ENCODE results near the gene STAT5B. TPM values are rescaled to one million over a fixed set of nuclear protein-coding genes. Genes with fewer than 3 reads are reported as not detected.
A peak's percentile ranks its signal among the peaks of the same experiment; 100 is the strongest.

The STAT5B gene
- total and polyA plus RNA-seq, 9 of the 15 experiments (the other 6 are each of a cell fraction or from before 2014, with no cell fraction given), result 20.8 to 176 (median 92.4) TPM

DNA sequence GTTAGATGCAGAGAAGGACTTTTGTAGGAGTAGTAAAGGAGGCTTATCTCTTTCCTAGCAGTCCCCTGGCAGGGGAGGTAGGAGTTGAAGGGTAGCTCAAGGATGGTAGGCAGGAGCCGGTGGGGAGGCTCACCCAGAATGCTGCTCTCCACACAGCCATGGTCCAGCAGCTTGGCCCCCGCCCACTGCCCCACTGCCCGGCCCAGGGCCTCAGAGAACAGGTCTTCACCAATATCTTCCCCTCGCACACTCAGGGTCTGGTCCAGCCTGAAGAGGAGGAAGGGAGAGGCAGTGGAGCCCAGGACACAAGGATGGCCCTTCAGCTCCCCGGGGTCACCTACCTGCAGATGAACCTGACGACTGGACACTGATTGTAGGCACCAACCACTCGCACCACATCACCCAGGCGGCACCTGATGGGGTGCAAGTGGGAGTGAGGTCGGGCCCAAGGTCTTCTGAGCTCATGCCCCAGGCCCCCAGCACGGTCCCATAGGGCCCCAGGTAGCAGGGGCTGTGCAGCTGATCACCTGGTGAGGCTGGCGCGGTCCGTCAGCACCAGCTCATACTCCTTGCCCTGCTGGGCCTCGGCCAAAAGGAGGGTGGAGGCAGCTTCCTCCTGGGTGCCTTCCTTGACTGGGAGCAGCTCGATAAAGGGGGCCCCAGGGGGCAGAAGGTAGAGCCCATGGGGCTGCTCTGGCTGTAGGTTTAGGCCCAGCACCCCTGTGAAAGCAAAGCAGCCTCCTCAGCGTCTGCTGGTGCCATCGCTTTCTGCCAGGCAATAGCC lies 85.5 kb downstream of the STAT5B start:
- no peak overlapping the region for H3K27ac ChIP-seq (ENCODE audit: extremely low read depth, low read depth, low read length)
- BruUV-seq (replicated peaks), result no TSS peak
- no peaks in the 10 kb centered on the region for H3K27me3 ChIP-seq (ENCODE audit: control insufficient read depth in 2 of 2, insufficient read depth in 2 of 2, low read length in 2 of 2)
- FAIRE-seq, result no peak
- POLR2A ChIA-PET, result interaction anchor here (0.5 to 1.0 kb wide), 3 partner anchors 9 to 168 kb away, joined by 3 to 4 read pairs (median 3); no protein-coding TSS in a partner anchor
- H3K9me3 ChIP-seq (replicated peaks; ENCODE audit: control insufficient read depth, insufficient read depth, low read depth, low read length), result no peaks in the 10 kb centered on the region
- H2AFZ ChIP-seq (ENCODE audit: low read depth, low read length), result no peak overlapping the region
- H4K20me1 ChIP-seq (replicated peaks; ENCODE audit: control insufficient read depth, insufficient read depth, low read length), result no peaks in the 10 kb centered on the region
- intact Hi-C loops (cut with micrococcal nuclease), result no loop called here
- peak overlapping the region in 1 of 2 experiments; percentile 64; a peak in 1 of 4 replicates for H3K9ac ChIP-seq (ENCODE audit: insufficient read depth in 1 of 2, low read depth in 2 of 2, low read length in 2 of 2)
- H3K4me3 ChIP-seq, result no peak overlapping the region
- CTCF ChIA-PET (ENCODE audit: low intra/inter-chr PET ratio), result no interaction called here
- no peak for ATAC-seq
- H3K4me1 ChIP-seq (replicated peaks in 1 of 2; ENCODE audit: control insufficient read depth in 2 of 2, insufficient read depth in 2 of 2, low read length in 2 of 2), result peaks cover 6 to 30% of the 10 kb centered on the region in 2 experiments; a peak in 3 of 5 replicates
- peaks cover 2% of the 10 kb centered on the region; the same call in 1 of the 3 replicates for H3K36me3 ChIP-seq (ENCODE audit: control insufficient read depth, insufficient read depth, low read length)
- H3K79me2 ChIP-seq (ENCODE audit: control insufficient read depth, insufficient read depth, low read length), result peaks cover 11% of the 10 kb centered on the region; the same call in 2 of the 3 replicates
- WGBS (ENCODE audit: insufficient coverage, low coverage, missing lambda C conversion rate), result 77% methylated on average over 16 of the region's 17 CpGs
- in situ Hi-C loops (cut with MboI), result no loop called here
- TF ChIP-seq ZNF184 (CRISPR knock-in tag; IDR thresholded peaks at IDR 0.05), result no peak
- TF ChIP-seq POLR2G (IDR thresholded peaks at IDR 0.05; ENCODE audit: low read depth, low read length), result 0 out of 2 replicates have a peak, but pooled peaks have one; percentile 17
- no peaks in the 10 kb centered on the region for H3K9me1 ChIP-seq (ENCODE audit: control insufficient read depth, insufficient read depth, low read length)
- H3K4me2 ChIP-seq (ENCODE audit: insufficient read depth, low read length), result no peak overlapping the region
- no peak for DNase-seq (ENCODE audit: extremely low read depth in 1 of 4, low spot score in 3 of 4)

DNA sequence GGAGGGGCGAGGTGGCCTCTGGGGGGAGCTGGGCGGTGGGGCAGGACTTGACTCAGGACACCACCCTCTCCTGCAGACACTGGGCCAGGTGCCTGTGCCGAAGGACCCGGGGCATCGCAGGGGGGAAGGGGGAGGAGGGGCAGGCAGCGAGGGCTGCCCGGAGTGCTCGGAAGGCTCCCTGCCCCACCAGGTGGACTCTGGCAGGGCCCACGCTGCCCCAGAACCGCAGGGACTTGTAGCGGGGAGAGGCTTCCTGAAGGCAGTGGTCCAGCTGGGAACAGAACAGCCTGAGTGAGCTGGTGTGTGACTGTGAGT lies 86.6 kb downstream of the STAT5B start:
- intact Hi-C loops (cut with micrococcal nuclease) (loop anchor here (10.0 kb wide), 1 partner anchor 215 kb away; no protein-coding TSS in a partner anchor), in situ Hi-C loops (cut with MboI) (no loop called here)
- no peak overlapping the region for H3K4me2 ChIP-seq (ENCODE audit: insufficient read depth, low read length)
- ChIA-PET CTCF (ENCODE audit: low intra/inter-chr PET ratio) (no interaction called here), POLR2A (no interaction called here)
- ATAC-seq (no peak), FAIRE-seq (no peak), DNase-seq (ENCODE audit: extremely low read depth in 1 of 4, low spot score in 3 of 4) (no peak)
- H4K20me1 ChIP-seq (replicated peaks; ENCODE audit: control insufficient read depth, insufficient read depth, low read length), result no peaks in the 10 kb centered on the region
- peaks cover 11% of the 10 kb centered on the region; the same call in 2 of the 3 replicates for H3K79me2 ChIP-seq (ENCODE audit: control insufficient read depth, insufficient read depth, low read length)
- H3K4me3 ChIP-seq, result no peak overlapping the region
- peaks cover 2% of the 10 kb centered on the region; the same call in 1 of the 3 replicates for H3K36me3 ChIP-seq (ENCODE audit: control insufficient read depth, insufficient read depth, low read length)
- H3K9ac ChIP-seq (ENCODE audit: insufficient read depth in 1 of 2, low read depth in 2 of 2, low read length in 2 of 2), result peak overlapping the region in 1 of 2 experiments; percentile 28; a peak in 1 of 4 replicates
- no TSS peak for BruUV-seq (replicated peaks)
- no peak overlapping the region for H3K27ac ChIP-seq (ENCODE audit: extremely low read depth, low read depth, low read length)
- no peaks in the 10 kb centered on the region for H3K9me1 ChIP-seq (ENCODE audit: control insufficient read depth, insufficient read depth, low read length)
- H3K4me1 ChIP-seq (replicated peaks in 1 of 2; ENCODE audit: control insufficient read depth in 2 of 2, insufficient read depth in 2 of 2, low read length in 2 of 2), result peaks cover 10 to 39% of the 10 kb centered on the region in 2 experiments; a peak in 4 of 5 replicates
- no peaks in the 10 kb centered on the region for H3K27me3 ChIP-seq (ENCODE audit: control insufficient read depth in 2 of 2, insufficient read depth in 2 of 2, low read length in 2 of 2)
- no peak overlapping the region for H2AFZ ChIP-seq (ENCODE audit: low read depth, low read length)
- H3K9me3 ChIP-seq (replicated peaks; ENCODE audit: control insufficient read depth, insufficient read depth, low read depth, low read length), result no peaks in the 10 kb centered on the region
- whole genome bisulfite sequencing (ENCODE audit: insufficient coverage, low coverage, missing lambda C conversion rate), result 87% methylated on average over 3 of the region's 11 CpGs
- no peak for TF ChIP-seq DIDO1 (tag; IDR thresholded peaks at IDR 0.05; ENCODE audit: low read depth)
- no peak for TF ChIP-seq ZNF780A (CRISPR knock-in tag; IDR thresholded peaks at IDR 0.05)
- no peak for TF ChIP-seq HCFC1 (IDR thresholded peaks at IDR 0.05; ENCODE audit: low read depth, low read length)
- TF ChIP-seq, protein P1, sequence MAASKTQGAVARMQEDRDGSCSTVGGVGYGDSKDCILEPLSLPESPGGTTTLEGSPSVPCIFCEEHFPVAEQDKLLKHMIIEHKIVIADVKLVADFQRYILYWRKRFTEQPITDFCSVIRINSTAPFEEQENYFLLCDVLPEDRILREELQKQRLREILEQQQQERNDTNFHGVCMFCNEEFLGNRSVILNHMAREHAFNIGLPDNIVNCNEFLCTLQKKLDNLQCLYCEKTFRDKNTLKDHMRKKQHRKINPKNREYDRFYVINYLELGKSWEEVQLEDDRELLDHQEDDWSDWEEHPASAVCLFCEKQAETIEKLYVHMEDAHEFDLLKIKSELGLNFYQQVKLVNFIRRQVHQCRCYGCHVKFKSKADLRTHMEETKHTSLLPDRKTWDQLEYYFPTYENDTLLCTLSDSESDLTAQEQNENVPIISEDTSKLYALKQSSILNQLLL (CRISPR knock-in tag; IDR thresholded peaks at IDR 0.05; ENCODE audit: borderline replicate concordance), result no peak
- no peak for TF ChIP-seq ETS2 (tag; IDR thresholded peaks at IDR 0.05; ENCODE audit: borderline replicate concordance, poor library complexity, severe bottlenecking)
- no peak for TF ChIP-seq DACH1 (IDR thresholded peaks at IDR 0.05; ENCODE audit: partially characterized antibody)
- no peak for TF ChIP-seq CAMTA2 (CRISPR knock-in tag; conservative IDR thresholded peaks at IDR 0.05)
- TF ChIP-seq, protein P2, sequence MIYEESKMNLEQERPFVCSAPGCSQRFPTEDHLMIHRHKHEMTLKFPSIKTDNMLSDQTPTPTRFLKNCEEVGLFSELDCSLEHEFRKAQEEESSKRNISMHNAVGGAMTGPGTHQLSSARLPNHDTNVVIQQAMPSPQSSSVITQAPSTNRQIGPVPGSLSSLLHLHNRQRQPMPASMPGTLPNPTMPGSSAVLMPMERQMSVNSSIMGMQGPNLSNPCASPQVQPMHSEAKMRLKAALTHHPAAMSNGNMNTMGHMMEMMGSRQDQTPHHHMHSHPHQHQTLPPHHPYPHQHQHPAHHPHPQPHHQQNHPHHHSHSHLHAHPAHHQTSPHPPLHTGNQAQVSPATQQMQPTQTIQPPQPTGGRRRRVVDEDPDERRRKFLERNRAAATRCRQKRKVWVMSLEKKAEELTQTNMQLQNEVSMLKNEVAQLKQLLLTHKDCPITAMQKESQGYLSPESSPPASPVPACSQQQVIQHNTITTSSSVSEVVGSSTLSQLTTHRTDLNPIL (CRISPR knock-in tag; IDR thresholded peaks at IDR 0.05), result no peak
- TF ChIP-seq HDAC3 (IDR thresholded peaks at IDR 0.05; ENCODE audit: borderline replicate concordance, partially characterized antibody), result no peak
- no peak for TF ChIP-seq TEAD1 (CRISPR knock-in tag; IDR thresholded peaks at IDR 0.05)

Measured in K562 (cell line).